Measurements from ENCODE around the gene TNFSF11.

TNFSF11 gene

DNA sequence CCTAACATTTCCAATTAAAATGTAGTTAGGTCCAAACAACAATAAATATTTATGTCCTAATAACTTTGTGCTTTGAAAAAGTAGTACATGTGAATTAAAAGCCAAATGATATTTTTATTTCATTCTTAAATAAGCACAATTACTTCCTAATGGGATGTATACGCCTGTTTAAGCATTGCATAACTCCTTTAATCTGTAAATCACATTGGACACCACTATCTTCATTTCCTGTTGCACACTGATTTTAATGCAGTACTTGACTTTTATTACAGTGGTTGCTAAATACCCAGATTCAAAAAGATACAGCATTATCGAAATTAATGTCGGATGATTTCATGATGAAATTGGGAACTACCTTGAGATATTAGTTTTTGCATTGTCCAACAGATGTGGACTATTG, 70.9 kb downstream of the TNFSF11 start:
- TF ChIP-seq POLR2A (IDR thresholded peaks at IDR 0.05; ENCODE audit: low read depth, low read length), result no peak
- FAIRE-seq, result no peak
- no peak for DNase-seq (ENCODE audit: insufficient read length, low spot score)

- DNase-seq (ENCODE audit: insufficient read length, low spot score), result no peak
- no peak for FAIRE-seq
- TF ChIP-seq POLR2A (IDR thresholded peaks at IDR 0.05; ENCODE audit: low read depth, low read length), result no peak
These were observed 71.8 kb downstream of the TNFSF11 start for GRCh38 chr13:42645717-42646116.

DNA sequence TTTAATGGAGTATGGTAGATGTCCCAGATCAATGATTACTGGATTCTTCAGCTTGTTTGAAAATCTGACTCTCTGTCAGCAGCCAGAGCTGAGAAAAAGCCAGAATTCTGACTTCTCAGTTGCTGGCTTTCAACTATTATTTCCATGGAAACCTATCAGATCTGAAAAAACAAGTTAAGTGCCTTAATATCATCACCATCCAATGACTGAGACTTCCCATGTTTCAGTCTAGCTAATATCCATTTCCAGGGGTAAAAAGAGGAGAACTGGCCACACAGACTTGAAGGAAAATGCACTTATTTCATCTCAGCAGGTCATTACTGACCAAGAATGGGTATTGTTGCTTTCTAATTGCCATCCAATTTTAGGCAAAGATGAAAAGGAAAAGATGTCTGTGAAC, 75.2 kb downstream of the TNFSF11 start:
- DNase-seq (ENCODE audit: insufficient read length, low spot score) (no peak), FAIRE-seq (no peak)
- TF ChIP-seq POLR2A (IDR thresholded peaks at IDR 0.05; ENCODE audit: low read depth, low read length), result no peak

DNA sequence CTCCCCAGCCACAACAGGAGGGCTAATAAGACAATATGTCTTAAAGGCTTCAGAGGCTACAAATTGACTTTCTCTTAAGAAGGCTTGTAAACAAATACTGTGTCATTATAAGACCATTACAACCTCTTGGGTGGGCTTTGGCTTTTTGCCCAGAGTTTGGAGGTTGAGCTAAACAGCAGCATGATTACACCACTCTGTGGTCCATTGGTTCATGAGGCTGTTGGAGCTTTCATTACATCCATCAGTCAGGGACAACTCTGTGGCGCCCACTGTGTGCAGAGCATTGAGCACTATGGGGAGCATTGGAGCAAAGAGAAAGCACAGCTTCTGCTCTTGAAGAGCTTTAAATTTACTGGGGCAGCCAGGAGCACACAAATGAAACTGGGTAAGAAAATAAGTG, 75.9 kb downstream of the TNFSF11 start:
- FAIRE-seq, result no peak
- no peak for TF ChIP-seq POLR2A (IDR thresholded peaks at IDR 0.05; ENCODE audit: low read depth, low read length)
- no peak for DNase-seq (ENCODE audit: insufficient read length, low spot score)

- no peak for TF ChIP-seq POLR2A (IDR thresholded peaks at IDR 0.05; ENCODE audit: low read depth, low read length)
- no peak for DNase-seq (ENCODE audit: insufficient read length, low spot score)
- FAIRE-seq, result no peak
These were observed 76.6 kb downstream of the TNFSF11 start for GRCh38 chr13:42650506-42650905.

GRCh38 chr13:42651936-42652641, 78.1 kb downstream of the TNFSF11 start:
- DNase-seq (ENCODE audit: insufficient read length, low spot score) (no peak), FAIRE-seq (no peak)
- TF ChIP-seq POLR2A (IDR thresholded peaks at IDR 0.05; ENCODE audit: low read depth, low read length), result no peak

DNA sequence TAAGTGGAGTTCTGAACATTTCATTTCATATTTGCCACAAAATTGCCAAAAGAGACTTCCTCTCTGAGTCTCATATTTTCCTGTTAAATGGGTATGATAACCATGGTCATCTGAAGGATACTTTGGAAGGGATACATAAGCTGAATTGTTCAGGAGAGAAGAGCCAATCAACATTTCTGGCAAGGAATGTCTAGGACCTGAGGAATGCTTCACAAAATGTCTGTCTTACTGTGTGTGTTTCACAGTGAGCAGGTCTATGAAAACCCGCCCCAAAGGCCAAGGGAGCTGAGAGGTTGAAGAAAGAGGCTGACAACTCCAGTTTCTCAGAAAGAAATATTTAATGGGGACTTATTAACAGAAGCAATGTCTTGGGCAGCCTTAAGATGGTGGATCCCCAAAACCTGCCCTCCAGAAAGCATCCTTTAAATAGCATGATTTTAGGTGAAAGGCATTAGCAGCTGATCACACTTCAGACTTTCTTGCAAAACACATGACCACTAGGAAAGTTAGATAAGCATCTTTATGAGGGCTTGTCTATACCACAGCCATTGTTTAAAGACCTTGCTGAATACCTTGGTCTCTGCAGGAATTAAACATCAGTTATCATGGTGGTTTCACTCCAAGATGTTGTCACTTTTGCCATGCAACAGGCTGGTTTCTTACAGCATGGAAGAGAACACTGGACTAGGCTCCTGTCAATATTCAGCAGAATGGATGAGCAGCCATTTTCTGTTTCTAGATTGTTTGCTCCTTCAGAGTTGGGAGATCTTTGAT, 78.9 kb downstream of the TNFSF11 start:
- DNase-seq (ENCODE audit: insufficient read length, low spot score) (no peak), FAIRE-seq (no peak)
- no peak for TF ChIP-seq POLR2A (IDR thresholded peaks at IDR 0.05; ENCODE audit: low read depth, low read length)

DNA sequence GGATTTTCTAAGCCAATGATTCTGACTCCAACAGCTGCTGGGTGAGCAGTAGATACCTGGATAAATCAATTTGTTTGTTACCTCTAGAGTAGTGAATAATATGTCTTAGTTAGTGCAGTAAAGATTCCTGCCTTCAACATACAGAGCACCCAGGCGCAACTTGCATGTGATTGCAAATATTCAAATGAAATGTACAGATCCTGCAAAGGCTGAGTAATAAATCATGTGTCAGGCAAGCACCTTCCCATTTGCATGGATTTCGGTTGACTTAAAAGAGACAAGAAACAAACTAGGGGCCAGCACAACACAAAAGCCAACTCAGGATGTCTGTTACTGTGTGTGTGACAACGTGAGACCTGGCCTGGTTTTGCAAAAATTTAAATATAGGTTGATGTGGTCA, 79.7 kb downstream of the TNFSF11 start:
- FAIRE-seq, result no peak
- no peak for DNase-seq (ENCODE audit: insufficient read length, low spot score)
- no peak for TF ChIP-seq POLR2A (IDR thresholded peaks at IDR 0.05; ENCODE audit: low read depth, low read length)

GRCh38 chr13:42654212-42654611, 80.3 kb downstream of the TNFSF11 start:
- FAIRE-seq (no peak), DNase-seq (ENCODE audit: insufficient read length, low spot score) (no peak)
- TF ChIP-seq POLR2A (IDR thresholded peaks at IDR 0.05; ENCODE audit: low read depth, low read length), result no peak

GRCh38 chr13:42654722-42655121, 80.8 kb downstream of the TNFSF11 start:
- DNase-seq (ENCODE audit: insufficient read length, low spot score), result no peak
- no peak for FAIRE-seq
- TF ChIP-seq POLR2A (IDR thresholded peaks at IDR 0.05; ENCODE audit: low read depth, low read length), result no peak

DNA sequence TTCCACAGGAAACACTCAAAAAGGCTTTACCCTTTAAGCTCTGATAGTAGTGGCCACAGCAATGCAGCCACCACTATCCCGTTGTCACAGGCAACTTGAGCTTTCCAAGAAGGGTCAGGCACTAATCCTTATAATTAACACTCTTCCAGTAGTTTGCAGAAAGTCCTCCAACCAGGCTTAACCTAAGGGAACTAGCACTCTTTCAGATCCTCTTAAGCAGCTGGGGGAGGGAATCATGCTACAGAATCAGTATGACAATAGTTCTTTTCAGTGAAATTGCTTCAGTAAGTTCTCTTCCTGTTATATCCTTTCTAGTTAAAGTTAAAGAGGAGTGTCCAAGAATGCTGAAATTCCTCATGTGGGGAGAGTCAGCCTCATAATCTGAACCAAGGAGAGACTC, 82.2 kb downstream of the TNFSF11 start:
- no peak for FAIRE-seq
- no peak for TF ChIP-seq POLR2A (IDR thresholded peaks at IDR 0.05; ENCODE audit: low read depth, low read length)
- no peak for DNase-seq (ENCODE audit: insufficient read length, low spot score)

DNA sequence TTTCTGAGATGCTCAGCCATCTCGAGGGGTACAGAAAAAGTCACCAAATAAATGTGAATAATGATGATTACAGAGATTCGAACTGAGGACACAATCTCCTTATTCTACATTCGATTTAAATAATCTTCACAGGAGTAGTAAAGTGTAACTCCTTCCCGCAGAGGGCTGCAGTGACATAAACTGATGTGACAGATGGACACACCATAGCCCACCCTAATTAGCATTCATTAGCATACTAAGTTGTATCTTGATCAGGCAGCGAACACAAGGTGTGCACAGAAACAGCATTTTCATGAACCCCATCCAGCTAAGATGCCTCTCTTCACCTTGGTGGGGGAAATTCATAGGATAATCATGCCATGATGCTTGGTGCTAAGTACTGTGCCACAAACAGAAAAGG, 83.0 kb downstream of the TNFSF11 start:
- no peak for TF ChIP-seq POLR2A (IDR thresholded peaks at IDR 0.05; ENCODE audit: low read depth, low read length)
- DNase-seq (ENCODE audit: insufficient read length, low spot score) (no peak), FAIRE-seq (no peak)

Measured in H54 (cell line).